Endothelial cell of hepatic sinusoid (primary cell): ENCODE data around the gene ANKS3.

Experiments used
- in situ Hi-C: cut with HindIII; loops from 2 replicates; pipeline ENCODE4 v1.10.0; 2017; ENCODE audit warnings: low sequenced_read_pairs

The ANKS3 gene

GRCh38 chr16:4733211-4733742, 794 bp downstream of the ANKS3 start:
- in situ Hi-C loops = no loop called here

DNA sequence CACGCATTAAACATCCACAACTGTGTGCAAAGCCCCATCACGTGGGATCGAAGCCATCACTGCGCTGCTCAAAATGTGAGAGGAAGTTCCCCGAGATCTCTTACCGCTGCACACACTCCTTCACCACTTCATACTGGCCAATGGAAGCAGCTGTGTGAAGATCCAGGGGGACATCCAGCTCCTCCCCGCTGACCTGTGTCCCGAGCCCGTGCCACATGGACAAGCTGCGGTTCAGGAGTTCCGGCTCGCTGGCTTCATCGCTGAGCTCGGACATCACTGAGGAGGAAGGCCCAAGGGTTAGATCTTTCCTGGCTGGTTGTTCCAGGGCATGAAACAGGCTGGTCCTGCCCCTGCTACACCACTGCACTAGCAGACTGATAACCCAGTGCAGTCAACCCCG, 4.2 kb downstream of the ANKS3 start:
- in situ Hi-C loops = no loop called here

DNA sequence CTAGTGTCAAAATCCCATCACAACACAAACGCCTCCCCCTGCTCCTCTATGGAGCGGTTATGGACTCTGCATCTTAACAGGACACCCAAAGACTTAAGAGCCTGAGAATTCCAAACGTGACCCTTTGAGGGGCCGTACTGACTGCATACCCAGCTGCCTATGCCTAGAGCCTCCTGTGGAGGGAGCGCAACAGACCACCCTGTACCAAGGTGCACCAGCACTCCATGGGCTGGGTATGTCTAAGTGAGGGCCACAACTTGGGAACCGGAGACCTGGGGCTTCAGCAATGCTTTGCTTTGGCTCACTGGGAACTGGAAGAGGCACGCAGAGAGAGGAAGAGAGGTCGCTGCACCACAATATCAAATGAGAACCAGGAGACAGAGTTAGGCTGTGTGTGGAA, 5.4 kb downstream of the ANKS3 start:
- in situ Hi-C loops = no loop called here

DNA sequence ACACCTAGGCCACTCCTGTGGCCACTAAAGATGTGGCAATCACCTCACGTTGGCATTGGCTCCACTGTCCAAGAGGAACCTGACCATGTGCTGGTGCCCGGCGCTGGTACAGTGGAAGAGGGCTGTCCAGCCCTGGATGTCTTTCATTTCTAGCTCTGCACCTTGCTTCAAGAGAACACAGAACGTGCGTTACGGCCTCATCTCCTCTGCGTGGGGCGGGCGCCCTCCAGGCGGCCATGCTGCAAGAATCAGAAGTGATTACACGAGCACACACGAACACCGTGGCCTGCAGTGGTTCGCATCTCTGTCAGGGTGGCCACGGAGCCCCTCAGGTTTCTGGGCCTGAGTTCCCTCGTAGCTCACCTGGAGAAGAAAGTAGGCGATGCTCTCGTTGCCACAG, 7.5 kb downstream of the ANKS3 start:
- in situ Hi-C loops = no loop called here

GRCh38 chr16:4724661-4725270, 9.3 kb downstream of the ANKS3 start:
- in situ Hi-C loops = no loop called here

DNA sequence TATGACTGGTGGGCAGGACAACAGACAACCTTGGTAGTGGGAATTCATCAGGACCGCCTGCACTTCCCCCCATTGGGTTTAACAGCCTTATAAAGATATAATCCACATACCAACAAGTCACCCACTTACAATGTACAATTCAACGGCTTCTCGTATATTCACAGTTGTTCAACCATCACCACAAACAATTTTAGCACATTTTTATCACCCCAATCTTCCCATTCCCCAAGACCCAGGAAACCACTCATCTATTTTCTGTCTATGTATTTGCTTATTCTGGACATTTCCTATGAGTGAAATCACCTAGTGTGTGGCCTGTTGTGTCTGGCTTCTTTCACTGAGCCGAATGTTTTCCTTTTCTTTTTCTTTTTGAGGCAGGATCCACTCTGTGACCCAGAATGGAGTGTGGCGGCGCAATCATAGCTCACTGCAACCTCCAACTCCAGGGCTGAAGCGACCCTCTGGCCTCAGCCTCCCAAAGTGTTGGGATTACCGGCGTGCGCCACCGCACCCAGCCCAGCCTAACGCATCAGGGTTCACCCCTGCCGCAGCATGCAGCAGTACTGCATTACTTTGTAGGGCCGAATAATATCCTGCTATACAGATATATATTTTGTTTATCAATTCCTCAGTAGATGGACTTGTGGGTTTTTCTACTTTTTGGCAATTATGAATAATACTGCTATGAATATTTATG, 10.9 kb downstream of the ANKS3 start:
- in situ Hi-C loops = no loop called here

DNA sequence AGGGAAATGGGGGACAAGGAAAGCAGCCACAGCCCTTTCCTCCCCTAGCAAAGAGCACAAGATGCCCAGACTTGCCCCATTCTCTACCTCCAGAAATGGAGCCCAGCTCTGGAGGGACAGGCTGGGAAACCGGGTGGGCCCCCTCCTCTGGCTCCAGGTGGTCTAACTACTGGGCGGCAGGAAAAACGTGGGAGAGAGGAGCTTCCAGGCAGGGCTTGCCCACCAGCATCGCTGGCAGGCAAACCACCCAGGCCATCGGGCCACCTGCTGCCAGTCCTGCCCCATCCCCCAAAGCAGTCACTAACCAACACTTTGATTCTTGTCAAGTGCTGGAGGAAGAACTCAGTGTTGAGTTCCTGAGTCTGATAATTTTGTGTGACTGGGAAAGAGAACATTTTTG, 15.6 kb downstream of the ANKS3 start:
- in situ Hi-C loops = no loop called here

- in situ Hi-C loops = no loop called here
Observed at GRCh38 chr16:4714996-4715395, 19.1 kb downstream of the ANKS3 start.

DNA sequence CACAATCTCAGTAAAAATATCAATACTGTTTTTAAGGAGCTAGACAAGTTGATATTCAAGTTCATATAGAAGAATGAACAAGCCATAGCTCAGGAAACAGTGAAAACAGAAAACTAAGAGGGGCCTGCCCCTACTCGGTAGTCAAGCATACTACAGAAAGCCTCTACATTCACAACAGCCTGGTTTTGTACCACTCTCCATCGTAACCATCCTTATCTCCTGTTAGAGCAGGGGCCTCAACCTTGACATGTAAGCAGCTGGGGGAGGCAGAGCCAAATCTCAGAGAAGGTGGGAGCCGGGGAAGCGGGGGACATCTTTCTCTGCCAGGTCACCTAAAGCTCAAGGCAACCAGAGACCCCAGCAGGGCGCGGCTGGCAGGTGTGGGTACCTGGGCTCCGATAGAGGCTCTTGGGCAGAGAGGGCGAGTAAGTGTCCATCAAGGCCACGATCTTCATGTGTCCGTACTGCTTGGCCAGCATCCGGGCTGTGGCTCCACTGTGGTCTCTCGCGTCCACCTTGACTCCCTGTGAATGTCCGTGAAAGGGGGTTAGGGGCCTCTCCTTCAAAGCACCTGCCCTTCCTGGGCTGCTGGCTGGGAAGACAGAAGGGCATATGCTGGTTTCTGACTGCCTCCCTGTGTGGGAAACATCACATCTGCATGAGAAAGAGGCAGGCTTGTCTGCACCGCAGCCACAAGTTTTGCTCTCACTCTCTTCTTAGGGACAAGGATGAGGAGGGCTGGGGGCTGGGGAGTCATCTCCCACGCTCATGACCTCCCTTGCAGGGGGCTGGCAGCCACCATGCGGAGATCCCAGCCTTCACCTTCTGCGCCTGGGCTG, 20.2 kb downstream of the ANKS3 start:
- in situ Hi-C loops = no loop called here

DNA sequence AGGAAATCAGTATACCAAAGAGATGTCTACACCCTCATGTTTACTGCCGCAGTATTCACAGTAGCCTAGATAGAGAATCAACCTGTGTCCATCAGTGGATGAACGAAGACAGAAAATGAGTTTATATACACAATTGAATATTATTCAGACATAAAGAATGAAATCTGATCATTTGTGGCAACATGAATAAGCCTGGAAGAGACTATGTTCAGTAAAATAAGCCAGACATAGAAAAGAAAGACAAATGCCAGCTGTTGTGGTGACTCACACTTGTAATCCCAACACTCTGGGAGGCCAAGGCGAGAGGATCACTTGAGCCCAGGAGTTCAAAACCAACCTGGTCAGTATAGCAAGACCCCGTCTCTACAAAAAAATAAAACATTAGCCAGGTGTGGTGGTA, 24.6 kb downstream of the ANKS3 start:
- in situ Hi-C loops = no loop called here

- in situ Hi-C loops = no loop called here
Observed at GRCh38 chr16:4706871-4707270, 27.2 kb downstream of the ANKS3 start.

GRCh38 chr16:4704913-4705312, 29.2 kb downstream of the ANKS3 start:
- in situ Hi-C loops = no loop called here

GRCh38 chr16:4704491-4704890, 29.6 kb downstream of the ANKS3 start:
- in situ Hi-C loops = no loop called here

DNA sequence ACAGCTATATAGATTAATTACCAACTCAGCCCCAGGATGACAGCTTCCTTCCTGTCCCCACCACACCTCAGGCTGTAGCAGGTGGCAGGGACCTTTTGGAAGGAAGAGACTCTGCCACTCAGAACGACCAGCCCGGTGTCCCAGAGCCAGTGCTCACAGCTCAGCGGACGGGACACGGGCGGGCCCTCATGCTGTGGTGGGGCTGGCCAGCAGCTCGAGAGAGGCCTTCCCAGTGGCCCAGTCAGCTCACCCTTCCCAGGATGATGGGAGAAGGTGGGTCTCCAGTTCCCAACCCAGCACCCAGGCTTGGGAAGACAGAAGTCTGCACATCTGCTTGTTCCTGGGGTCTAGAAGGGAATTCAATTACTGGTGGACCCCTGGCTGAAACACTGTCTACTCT, 30.2 kb downstream of the ANKS3 start:
- in situ Hi-C loops = no loop called here

DNA sequence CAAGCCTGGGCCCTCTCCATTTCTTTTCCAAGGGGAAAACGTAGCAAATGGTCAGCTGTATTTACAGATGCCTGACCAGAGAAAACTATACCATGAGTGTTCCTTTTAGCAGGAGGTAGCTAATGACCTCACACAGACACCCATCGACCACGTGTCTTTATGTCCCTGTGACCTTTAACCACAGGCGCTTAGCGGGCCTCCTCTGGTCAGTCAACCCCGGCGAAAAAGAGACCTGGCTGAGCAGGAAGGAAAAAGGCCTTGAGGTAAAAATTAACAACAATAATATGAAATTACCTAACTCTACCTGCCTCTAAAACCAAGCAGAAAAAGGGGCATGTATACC, 31.6 kb downstream of the ANKS3 start:
- in situ Hi-C loops = no loop called here

DNA sequence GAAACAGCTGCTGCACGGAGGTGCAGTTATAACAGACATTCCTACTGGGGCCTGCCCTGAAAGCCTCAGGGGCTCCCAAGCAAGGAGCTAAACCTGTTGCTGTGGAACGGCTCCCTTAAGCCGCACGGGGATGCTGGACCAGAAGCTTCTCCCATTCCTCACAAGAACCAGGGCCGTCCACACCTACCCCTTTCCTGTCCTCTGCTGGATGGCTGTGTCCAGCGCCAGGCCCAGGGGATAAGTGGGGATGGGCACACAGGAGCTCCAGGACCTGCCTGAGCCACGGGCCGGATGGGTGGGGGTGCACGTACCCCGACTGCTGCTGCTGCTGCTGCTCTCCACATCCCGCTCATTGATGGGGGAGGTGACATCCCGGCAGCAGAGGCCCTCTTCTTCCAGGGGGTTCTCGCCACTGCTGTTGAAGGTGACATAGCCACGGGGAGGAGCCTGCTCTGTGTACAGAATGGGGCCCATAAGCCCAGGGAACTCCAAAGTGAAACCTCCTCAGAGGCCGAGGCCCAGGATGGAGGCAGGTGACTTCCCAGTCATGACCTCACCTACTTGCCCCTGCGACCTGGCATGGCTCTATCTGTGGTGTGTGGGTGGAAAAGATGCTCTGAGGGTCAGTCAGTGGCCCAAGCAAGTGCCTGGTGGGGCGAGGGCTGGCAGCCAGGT, 32.1 kb downstream of the ANKS3 start:
- in situ Hi-C loops = no loop called here

DNA sequence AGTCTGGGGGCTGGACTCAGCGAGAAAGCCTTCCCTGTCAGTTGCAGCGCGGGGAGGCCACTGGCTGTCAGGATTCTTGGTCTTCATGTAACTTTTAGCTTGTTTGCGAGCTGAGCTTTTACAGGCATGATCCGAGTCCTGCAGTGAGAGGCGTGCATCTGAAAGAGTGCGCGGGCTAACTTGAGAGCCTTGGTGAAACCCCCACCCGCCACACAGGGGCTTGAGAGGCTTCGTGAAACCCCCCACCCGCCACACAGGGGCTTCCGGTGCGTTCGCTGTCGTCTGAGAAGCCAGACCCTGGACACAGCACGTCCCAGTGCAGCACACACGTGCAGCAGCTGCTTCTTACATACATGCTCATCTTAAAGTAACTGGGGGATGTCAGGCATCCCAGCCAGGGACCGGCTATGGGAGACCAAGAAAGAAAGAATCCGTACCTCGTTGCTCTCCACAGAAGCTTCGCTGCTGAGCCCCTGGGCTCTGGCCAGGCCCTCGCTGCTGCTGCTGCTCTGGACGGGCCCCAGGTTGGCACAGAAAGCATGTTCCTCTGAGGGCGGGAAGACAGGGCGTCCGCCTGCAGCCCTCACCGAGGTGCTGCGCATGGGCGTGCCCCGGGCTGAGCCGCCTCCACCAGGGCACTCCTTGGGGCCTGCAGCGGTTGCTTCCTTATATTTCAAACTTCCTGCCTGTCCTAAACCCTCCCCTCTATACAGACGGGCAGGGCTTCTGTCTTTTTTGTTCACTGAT, 32.9 kb downstream of the ANKS3 start:
- in situ Hi-C loops = no loop called here

GRCh38 chr16:4700380-4700996, 33.6 kb downstream of the ANKS3 start:
- in situ Hi-C loops = no loop called here

- in situ Hi-C loops = no loop called here
Observed at GRCh38 chr16:4699046-4699556, 35.0 kb downstream of the ANKS3 start.
